KG1 (cell line): ENCODE measurements around the gene RPH3AL.

Experiments used
- DNase-seq: peaks from one replicate; lab custom pipeline; 2025; lab: John Stamatoyannopoulos, UW

Gene RPH3AL

DNA sequence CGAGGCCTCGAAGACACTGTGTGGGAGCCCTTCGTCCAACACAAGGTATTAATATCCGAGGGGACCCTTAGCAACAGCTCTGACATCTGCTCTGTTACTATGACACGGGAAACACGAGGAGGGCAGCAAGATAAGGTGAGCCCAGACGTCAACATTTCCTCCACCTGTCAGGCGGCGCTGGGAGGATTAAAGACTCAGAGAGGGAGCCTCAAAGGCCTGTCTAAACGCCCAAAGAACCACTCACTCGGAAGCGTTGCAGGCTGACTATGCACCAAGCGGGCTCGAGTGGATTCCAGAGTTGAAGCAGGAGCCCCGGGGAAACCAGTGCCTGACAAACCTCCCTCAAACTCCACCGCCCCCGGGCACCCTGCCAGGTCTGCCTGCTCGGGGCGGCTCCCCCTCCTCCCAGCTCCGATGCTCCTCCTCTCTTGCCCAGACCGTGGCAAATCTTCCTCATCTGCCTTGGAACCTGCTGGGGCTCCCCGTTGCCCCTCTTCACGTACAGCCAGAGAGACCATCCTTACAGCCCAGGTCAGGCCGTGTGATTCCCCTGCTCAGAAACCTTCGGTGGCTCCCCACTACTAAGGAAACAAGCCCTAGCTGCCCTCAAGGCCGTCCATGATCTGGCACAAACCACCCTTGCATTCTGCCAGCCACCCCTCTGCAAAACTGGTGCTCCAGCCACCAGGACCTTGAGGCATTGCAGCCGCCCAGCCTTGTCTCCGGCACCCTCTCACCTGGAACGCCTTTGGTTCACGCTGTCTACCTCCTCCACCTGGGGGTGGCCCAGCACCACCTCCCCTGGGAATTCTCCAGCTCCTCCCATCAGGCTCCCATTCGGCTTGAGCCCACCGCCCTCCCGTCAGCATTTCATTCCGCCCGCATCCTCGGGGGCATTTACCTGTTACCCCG is 16.2 kb downstream of the RPH3AL start:
- DNase-seq: no peak

DNA sequence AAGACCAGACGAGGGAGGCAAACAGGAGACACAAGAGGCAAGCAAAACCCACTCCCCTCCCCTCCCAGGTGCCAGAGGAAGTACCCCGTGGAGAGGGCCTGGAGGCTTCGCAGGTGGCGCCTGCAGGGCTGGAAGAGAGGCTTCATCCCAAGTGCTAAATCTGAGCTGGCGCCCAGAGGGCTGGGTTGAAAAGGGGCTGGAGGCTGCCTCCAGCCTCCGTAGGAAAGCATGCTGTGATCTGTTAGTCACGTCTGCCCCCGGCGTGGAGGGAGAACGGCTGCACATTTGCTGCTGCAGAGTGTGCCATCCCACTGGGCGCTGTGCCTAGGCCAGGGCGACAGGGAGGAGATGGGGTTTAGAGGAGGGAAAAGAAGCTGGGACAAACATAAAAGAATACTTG is 16.9 kb downstream of the RPH3AL start:
- no peak for DNase-seq

DNA sequence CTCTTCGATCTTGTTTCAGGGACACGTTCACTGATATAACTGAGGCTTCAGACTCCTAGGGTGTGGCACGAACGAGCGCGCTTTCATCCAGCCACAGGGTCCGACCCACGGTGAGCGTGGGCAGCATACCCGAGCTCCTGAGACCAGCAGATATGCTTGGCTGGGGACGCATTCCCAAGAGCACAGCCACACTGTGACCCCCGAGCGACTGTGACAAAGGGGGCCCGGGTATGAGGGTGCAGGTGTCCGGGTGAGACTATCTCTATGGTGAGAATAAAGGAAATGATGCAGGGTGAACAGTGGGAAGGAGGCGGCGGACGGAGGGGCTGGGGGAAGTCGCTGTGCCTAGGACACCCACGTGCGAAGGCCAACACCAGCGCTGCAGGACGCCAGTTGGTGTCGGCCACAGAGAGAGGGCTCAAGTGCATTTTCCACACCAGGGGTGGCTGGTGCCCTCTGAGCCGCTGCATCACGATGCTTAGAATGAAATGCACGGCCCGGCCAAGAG is 17.6 kb downstream of the RPH3AL start:
- DNase-seq: no peak

DNA sequence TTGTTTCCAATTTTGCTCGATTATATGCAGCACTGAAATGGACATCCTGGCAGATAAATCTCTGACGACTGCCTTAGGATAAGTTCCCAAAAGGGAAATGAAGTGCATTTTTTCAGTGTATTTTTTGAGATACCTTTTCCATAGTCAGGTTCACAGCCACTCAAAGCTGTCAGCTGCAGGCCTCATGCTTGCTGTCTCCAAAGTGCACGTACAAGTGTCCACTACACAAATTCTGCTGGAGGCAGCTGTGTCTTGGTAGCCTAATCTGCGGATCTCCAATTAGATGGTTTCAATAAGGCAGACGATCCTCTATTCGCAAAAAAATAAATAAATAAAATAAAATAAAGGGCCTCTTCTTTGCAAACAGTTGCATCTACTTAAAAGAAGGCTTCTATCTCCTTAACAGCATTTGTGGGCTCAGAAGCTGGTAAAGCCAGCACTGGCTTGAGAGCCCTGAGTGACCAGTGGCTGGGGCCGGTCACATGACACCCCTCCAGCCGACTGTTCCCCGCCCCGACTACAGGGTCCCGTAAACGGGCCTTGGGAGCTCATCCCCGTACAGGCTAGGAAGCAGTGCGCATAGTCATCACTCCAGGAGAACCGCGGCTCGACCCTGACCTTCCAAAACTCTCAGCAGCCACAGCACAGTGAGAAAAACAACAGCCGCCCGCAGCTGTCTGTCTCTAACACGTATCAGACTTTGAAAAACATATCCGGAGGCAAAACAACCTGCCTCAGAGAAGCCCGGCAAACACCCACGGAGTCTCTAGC is 18.8 kb downstream of the RPH3AL start:
- no peak for DNase-seq

DNA sequence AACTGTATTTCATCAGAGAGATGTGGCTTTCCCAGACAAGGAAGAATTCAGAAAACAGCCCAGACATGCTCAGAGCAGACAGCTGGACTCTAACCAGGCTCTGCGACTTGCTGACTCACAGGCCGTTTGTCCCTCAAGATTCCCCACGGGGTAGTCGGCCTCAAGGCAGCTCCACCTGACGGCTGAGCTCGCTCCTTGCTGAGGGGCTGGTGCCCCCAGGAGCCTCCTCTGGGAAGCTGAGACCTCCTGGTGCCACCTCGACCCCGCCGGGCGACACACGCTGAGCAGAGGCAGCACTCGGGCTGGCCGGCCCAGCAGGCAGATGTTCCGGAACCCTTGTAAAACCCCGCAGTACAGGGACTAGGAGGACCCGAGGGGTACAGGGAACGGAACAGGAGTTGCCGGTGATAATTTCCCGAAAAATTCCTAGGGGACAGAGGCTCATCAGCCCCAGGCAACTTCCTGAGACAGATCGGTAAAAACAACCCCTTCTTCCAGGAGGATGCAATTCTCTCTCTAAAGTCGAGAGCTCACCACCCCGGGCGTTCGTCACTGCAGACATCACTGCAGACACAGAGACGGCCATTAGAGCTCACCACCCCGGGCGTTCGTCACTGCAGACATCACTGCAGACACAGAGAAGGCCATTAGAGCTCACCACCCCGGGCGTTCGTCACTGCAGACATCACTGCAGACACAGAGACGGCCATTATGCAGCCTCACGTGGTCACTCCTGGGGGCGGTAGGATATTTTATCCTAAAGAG is 19.9 kb downstream of the RPH3AL start:
- no peak for DNase-seq

DNA sequence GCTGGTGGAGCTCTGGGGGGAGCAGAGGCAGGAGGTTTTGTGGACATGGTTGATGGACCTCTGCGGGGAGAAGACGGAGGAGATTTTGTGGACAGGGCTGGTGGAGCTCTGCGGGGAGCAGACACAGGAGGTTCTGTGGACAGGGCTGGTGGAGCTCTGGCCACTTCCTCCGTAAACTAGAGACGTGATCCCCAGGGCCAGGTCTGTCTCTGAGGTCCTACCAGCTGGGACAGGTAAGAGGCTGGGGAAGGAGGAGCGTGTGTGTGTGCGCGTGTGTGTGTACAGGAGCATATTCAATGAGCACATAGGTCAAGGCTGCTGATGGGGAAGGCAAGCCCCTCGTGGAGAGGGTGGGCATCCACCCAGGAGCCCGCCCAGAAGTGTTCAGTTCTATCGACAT is 20.6 kb downstream of the RPH3AL start:
- no peak for DNase-seq

DNA sequence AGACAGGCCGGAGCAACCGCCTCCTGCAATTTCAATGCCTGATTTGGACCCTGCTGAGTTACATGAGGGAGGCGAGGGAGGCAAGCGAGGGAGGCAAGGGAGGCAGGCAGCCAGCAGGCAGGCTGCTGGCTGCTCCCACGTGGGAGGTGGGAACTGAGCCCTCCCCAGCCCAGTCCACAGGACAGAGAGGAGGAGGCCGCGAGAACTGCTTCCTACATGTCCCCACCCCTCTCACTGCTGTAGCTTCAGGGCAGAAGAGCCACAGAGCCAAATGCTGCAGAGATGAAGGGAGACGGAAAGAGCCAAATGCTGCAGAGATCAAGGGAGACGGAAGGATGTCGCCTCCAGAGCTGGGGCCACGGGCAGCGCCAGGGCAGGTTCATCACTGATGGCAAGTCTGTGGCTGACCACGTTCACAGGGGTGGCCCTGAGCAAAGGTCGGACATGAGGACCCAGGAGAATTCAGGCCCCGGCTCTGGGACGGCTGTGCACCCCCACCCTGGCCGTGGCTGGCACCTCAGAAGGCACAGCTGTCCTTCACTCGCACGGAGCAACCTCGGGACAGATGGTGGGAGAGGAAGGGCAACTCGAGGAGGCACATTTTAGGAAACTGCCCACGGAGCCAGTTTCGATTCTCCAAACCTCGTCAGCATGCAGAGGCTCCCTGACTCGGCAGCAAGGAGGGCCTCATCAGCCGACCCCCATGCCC is 21.5 kb downstream of the RPH3AL start:
- no peak for DNase-seq

DNA sequence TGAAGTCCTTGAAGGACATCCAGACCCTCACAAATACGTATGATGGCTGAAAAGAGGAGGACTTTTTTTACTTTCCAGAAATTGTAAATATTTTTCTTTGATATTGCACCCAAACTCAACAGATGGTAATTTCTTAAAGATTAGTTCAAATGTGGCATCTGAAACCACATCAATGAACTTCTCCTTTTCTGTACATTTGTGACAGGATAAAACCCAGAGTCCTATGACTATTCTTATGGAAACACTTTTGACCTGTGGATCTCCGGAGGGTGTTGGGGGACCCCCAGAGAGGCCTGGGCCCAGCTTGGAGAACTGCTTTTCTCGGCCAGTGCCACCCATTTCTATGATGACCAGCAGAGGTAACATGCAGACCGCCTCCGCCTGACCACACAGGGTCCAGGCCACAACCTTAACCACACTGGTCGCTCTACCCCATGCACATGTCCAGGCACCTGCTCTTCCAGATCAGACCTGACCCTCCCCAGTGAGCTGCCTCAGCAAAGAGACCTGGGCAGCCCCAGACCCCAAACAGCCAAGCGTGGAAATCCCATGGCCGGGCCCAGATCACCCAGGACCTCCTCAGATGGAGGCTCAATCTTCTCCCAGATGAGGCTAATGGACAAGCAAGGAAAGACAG is 22.7 kb downstream of the RPH3AL start:
- DNase-seq: no peak

DNA sequence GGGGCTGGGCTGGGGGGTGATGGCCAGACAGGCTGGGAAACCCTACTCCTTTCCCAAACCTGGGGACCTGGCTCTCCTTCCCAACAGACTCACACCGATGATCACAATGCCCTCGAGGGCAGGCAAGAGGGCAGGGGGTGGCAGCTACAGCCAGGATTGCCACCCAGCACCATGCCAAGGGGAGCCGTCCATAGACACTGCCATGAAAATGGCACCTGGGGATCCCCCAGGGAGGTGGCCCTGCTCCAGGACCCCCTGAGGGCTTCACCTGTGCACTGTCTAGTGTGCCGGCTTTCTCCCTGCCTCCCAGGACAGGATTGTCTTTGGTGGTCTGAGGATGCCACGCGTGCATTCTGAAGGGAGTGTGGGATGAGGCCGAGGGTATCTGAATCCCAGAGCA is 24.6 kb downstream of the RPH3AL start:
- no peak for DNase-seq

DNA sequence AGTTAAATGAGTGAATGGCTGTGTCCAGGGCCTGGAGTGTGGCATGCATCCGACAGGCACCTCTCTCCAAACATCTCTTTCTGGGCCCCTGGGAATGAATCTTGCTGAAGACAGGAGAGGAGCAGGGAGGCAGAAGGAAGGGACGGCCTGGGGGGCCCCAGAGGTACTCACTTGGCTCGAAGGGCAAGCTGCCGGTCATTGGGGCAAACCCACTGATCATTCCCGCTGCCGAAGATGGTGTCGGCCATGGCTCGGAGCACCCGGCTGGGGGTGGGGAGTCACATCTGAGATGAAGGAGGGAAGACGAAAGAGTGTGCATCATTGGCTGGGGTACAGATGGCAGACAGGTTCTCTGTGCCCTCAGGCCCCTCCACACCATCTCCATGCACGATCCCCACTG is 25.3 kb downstream of the RPH3AL start:
- no peak for DNase-seq

DNA sequence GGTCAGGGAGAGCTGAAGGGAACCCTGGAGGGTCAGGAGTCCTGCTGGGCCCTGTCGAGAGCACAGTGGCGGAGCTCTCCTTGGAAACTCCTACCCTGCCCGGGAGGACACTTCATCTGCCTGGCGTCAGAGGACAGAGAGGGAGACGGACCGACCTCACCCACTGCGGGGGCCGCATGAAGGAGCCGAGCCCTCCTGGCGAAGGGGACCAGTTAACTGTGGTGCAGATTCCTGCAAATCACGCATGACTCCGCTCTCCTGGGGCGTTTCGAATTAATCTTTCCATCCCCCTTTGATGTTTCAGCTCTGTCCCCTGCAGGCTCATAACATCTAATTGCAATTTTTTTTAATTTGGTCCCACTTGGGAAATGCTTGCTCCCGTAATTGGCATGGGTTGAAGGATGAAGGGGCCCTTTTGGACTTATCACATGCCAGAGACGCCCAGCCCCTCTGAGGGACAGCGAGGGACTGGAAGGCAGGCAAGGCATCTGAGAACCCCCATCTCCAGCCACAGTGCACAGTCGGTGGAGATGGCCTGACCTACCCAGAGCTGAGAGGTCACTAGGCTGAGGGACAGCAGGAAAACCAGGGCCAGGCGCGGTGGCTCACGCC is 26.5 kb downstream of the RPH3AL start:
- no peak for DNase-seq

DNA sequence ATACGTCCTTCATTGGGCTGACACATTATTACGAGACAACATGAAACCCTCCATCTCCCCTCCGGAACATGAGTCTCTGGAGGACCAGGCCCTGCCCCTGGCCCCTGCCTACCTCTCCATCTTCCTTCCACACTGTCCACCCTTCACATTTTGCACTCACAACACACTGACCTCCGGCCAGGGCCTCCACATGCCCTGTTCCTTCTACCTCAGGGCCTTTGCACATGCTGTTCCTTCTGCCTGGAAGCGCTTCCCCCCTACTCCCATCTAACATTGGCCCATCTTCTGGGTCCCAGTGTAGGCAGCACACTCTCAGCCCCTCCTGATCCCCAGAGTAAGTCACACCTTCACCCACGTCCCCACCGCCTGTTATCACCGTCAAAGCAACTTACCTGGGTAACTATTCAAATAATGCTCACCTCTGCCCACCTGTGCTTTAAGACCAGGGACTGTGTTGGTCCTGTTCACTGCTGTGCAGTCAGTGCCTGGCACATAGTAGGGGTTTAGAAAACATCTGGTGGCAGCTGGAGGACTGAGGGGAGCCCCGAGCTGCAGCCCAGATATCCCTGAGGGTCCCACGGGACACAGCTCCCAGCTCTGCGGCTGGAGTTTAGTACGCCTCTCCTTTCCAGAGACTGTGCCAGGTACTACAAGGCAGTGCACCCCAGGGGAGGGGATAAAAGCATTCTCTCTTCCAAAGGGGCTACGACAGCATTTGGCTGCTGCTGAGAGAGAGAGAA is 27.2 kb downstream of the RPH3AL start:
- DNase-seq: no peak

DNA sequence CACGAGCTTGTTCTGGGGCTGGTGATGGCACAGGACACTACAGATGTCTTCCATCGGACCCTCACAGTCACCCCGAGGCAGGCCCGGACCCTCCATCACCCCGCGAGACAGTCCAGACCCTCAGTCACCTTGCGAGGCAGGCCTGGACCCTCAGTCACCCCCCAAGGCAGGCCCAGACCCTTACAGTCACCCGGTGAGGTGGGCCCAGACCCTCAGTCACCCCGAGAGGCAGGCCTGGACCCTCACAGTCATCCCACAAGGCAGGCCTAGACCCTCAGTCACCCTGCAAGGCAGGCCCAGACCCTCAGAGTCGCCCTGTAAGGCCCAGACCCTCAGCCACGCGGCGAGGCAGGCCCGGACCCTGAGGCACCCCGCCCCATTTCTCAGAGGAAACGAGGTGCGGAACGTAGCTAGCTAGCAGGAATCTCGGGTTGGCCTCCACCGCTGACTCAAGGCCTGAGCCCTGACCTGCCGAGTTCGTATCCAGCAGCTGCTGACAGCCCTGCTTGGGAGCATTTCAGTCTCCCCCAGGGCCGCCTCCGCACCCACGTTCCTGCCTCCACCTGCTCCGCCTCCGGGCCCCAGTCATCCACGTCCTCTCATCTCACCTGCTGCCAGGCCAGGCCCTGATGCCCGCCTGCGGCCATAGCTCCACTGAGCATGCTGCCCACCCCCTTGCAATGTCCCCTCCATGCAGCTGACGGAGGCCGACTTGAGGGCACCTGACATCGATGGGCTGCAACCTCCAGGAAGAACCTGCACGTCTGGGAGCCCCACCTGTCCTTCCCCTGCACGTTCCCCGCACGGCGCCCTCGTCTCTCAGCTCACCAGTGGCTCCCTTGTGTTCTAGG is 28.7 kb downstream of the RPH3AL start:
- no peak for DNase-seq

DNA sequence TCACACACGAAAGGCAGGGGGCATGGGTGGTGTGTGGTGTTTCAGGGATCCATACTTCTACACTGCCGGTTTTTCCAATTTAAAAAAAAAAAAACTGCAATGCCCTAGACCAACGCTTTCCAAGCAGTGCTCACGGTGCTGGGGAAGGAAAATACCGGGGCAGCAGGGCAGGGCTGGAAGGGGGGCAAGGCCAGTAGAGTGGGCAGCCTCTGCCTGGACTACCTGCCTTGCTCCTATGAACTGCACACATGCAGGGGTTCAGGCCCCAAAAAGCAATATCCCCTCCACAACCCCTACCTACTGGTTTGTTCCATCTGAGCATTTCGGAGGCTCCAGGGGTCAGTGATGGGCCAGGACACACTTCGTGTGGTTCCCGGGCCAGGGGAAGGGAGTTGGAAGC is 29.4 kb downstream of the RPH3AL start:
- DNase-seq: no peak

DNA sequence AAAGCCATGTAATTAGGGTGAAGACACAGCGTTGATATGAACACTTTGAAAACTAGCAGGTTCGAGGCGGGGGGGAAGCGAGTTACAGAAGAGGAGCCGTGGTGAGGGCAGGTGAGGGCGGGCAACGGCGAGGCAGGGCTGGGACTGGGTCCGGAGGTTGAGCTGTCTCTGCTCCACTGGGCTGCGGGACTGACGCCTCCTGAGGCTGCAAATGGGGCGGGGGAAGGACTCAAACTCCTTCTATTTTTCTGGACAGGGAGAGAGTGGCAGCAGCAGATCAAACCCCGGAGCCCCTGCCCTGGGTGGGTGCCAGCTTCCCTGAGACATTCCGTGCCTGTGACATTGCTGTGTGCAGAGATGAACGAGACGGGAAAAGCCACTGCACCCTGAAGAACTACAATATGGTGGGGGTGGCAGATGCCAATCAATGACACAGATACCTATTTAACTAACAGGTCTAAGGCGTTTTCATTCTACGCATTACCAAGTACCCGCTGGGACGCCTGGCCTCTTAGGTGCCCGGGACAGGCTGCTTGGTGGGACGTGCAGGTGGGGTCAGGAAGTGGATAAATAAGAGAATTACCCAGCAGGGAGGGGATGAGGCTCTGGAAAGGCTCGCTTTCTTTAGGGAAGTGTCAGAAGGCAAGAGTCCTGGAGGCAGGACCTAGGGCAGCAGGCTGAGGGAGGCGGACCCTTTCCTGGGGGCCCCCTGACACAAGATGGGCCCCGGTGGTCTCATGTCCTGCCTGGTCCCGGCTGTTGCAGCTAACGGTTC is 30.4 kb downstream of the RPH3AL start:
- no peak for DNase-seq

DNA sequence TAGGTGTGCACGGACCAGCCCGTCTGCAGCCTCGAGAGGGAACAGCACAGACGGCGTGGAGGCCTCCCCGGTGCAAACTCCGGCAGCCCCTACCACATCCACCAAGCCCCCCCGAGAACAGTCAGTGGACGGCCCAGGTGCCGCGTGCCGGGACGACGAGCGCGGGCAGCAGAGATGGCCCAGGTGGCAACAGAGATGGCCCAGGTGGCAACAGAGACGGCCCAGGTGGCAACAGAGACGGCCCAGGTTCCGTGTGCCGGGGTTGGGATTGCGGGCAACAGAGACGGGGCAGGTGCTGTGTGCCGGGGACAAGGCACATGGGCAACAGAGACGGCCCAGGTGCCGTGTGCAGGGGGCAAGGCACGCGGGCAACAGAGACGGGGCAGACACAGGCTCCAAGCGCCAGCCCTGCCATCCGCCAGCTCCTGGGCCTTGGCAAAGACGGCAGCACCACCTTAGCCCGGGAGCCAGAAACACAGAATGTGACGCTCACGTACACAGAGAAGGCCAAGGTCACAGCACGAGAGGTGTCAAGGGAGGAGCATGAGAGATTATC is 31.1 kb downstream of the RPH3AL start:
- no peak for DNase-seq

DNA sequence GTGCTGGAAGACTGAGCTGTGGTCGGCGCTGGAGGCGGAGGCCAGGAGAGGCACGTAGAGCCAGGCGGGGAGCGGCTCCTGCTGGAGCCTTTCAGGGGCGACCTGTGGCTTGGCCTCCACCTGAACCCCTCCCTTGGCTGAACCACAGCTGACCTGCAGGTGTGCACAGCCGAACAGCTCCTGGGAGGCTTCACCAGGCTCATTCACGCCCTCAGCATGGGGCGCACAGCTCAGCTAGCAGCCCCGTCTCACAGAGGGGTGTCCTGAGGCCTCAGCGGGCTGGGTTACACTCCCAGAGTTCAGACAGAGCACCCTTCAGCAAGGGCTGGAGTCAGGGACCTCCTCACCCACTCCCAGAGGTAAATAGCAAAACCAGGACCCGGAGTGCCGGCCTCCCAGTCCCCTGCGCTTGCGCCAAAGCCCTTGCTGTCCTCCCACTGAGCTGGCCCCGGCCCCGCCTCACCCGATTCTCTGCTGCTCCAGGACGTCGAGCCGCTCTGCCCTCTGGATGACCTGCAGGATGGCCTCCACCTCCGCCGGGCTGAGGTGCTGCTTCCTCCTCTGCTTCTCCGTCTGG is 31.7 kb downstream of the RPH3AL start:
- no peak for DNase-seq

DNA sequence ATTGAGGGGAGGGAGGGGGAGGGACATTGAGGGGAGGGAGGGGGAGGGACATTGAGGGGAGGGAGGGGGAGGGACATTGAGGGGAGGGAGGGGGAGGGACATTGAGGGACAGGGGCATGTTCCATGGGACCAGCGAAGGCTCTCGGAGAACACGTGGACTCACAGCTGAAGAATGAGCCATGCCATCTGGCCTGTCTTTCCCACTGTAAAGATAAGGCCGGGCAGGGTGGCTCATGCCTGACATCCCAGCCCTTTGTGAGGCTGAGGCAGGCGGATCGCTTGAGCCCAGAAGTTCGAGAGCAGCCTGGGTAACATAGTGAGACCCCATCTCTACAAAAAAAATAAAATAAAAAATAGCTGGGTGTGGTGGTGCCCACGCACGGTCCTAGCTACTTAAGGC is 32.5 kb downstream of the RPH3AL start:
- no peak for DNase-seq
